ENCODE measurements around the gene CBR1.

Gene CBR1

DNA sequence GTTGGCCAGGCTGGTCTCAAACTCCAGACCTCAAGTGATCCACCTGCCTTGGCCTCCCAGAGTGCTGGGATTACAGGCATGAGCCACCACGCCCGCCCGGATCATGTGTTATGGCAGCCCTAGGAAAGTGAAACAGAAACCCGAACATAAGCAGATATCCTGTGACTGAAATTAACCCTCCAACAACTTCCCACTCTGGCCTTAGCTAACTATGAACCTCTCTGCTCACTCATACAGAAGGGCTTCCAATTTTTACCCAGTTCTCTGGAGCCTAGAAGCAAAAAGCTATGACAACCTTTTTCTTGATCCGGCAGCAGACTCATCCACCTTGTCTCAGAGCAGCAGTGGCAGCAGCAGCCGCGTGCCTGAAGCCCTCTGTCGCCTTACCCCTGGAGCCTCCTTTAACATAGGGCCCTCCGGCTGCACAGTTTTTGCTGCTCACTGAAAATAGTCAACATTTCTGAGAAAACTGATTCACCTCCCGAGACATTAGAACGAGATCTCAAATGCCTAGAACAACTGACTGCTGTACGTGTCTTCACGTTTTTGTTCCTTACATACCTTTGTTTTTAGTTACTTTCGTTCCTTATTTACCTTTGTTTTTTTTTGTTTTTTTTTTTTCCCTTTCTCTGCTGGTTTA, 9.3 kb downstream of the CBR1 start:
- H3K4me3 ChIP-seq (replicated peaks; ENCODE audit: low read depth, low read length): no peak overlapping the region
- TF ChIP-seq CTCF (IDR thresholded peaks at IDR 0.05; ENCODE audit: low read length, missing control alignments): no peak
- no peak for DNase-seq (ENCODE audit: low read depth)

DNA sequence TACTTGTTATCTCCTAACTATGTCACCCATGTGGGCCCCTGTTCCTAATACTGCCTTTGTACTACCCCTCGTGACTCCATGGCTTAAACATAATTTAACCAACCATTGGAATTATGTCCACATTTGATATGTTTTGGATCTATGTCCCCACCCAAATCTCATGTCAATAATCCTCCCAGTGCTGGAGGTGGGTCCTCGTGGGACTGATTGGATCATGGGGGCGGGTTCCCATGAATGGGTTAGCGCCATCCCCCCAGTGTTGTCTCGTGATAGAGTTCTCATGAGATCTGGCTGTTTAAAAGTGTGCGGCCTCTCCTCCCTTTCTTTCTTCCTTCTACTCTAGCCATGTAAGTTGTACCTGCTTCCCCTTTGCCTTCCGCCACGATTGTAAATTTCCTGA, 9.8 kb downstream of the CBR1 start:
- H3K4me3 ChIP-seq (replicated peaks; ENCODE audit: low read depth, low read length): no peak overlapping the region
- TF ChIP-seq CTCF (IDR thresholded peaks at IDR 0.05; ENCODE audit: low read length, missing control alignments): no peak
- no peak for DNase-seq (ENCODE audit: low read depth)

- no peak for DNase-seq (ENCODE audit: low read depth)
- TF ChIP-seq CTCF (IDR thresholded peaks at IDR 0.05; ENCODE audit: low read length, missing control alignments): no peak
Observed at GRCh38 chr21:36080386-36080785, 10.6 kb downstream of the CBR1 start.

DNA sequence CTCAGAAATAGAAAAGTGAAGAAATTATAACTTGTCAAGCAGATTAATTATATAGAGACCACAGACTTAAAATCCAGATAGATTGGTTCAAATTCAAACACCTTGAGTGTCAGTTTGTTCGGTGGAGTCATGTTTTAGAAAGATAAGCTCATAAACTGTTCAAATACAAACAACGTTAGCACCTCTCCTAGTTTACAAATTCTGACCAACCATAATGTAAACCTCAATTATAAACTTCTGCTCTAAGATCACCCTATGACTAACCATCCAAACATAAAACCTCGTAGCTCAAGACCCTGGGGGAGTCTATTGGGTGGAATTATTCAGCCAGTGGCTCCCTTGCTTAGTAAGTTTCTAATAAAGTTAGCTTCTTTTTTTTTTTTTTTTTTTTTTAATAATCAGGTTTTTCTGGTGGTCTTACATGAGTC, 12.4 kb downstream of the CBR1 start:
- no peak for TF ChIP-seq CTCF (IDR thresholded peaks at IDR 0.05; ENCODE audit: low read length, missing control alignments)
- DNase-seq (ENCODE audit: low read depth): no peak
- H3K4me3 ChIP-seq (replicated peaks; ENCODE audit: low read depth, low read length): no peak overlapping the region

More at GRCh38 chr21:36080386-36080785, 10.6 kb downstream of the CBR1 start:
- no peak overlapping the region for H3K4me3 ChIP-seq (replicated peaks; ENCODE audit: low read depth, low read length)

- no peak for TF ChIP-seq CTCF (IDR thresholded peaks at IDR 0.05; ENCODE audit: low read length, missing control alignments)
- H3K4me3 ChIP-seq (replicated peaks; ENCODE audit: low read depth, low read length): no peak overlapping the region
- no peak for DNase-seq (ENCODE audit: low read depth)
Observed at GRCh38 chr21:36087362-36088138, 17.7 kb downstream of the CBR1 start.

DNA sequence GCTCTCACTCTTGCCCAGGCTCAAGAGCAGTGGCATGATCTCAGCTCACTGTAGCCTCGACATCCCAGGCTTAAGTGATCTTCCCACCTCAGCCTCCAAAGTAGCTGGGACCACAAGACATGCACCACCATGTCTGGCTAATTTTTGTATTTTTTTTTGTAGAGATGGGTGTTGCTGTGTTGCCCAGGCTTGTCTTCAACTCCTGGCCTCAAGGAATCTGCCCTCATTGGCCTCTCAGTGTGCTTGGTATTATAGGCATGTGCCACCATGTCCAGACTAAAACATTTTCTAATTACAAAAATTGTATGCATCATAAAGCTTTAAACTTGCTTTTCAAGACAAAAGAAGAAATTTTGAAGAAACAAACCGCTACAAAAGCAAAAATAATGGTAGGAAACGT, 20.1 kb downstream of the CBR1 start:
- no peak for TF ChIP-seq CTCF (IDR thresholded peaks at IDR 0.05; ENCODE audit: low read length, missing control alignments)
- H3K4me3 ChIP-seq (replicated peaks; ENCODE audit: low read depth, low read length): no peak overlapping the region
- no peak for DNase-seq (ENCODE audit: low read depth)

Measured in fibroblast of pulmonary artery (primary cell).